ENCODE data around the gene BMPR1B. TPM values are rescaled to one million over a fixed set of nuclear protein-coding genes. Genes with fewer than 3 reads are reported as not detected.

Gene BMPR1B
- total RNA-seq, 2 donors from 2014 or later = 28.6 to 59.8 TPM

GRCh38 chr4:95197353-95197752, 439.6 kb downstream of the BMPR1B start:
- TF ChIP-seq POLR2A (IDR thresholded peaks at IDR 0.05) = no peak
- no peak for TF ChIP-seq CTCF (IDR thresholded peaks at IDR 0.05)
- no peak for TF ChIP-seq POLR2AphosphoS5 (IDR thresholded peaks at IDR 0.05)
- no peaks in the 10 kb centered on the region for H3K4me1 ChIP-seq (replicated peaks)
- no peaks in the 10 kb centered on the region for H3K27me3 ChIP-seq (replicated peaks; ENCODE audit: insufficient read depth)
- DNase-seq (ENCODE audit: low spot score) = no peak
- no peaks in the 10 kb centered on the region for H3K9me3 ChIP-seq
- H3K36me3 ChIP-seq = no peaks in the 10 kb centered on the region
- H3K4me3 ChIP-seq = no peak overlapping the region
- H3K27ac ChIP-seq = no peak overlapping the region
- 79% methylated on average over 6 of the region's 6 CpGs for WGBS
- intact Hi-C loops (cut with DNase I) = no loop called here

DNA sequence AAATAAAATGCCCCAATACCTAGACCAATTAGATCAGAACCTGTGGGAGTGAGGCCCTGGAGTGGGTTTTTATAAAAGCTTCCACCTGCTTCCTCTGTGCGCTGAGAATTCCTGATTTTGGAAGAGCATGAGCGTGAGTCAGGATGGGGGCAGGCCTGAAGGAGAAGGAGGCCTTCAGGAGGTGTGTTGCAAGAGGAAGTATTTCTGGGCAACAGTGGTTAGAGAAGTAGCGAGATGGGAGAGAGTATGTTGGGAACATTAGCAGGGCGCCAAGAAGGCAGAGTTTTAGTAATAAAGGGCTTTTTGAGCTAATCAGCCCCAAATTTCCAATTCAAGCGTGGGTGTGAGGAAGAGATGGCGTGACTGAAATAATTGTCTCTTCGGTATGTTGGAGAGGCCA, 441.2 kb downstream of the BMPR1B start:
- intact Hi-C loops (cut with DNase I) = no loop called here
- Histone ChIP-seq H3K9me3 (no peaks in the 10 kb centered on the region), H3K36me3 (no peaks in the 10 kb centered on the region), H3K27me3 (replicated peaks; ENCODE audit: insufficient read depth) (no peaks in the 10 kb centered on the region), H3K4me1 (replicated peaks) (no peaks in the 10 kb centered on the region), H3K27ac (no peak overlapping the region), H3K4me3 (no peak overlapping the region)
- WGBS = 94% methylated on average over 7 of the region's 7 CpGs
- no peak for DNase-seq (ENCODE audit: low spot score)
- no peak for TF ChIP-seq POLR2AphosphoS5 (IDR thresholded peaks at IDR 0.05)

- Histone ChIP-seq H3K27me3 (replicated peaks; ENCODE audit: insufficient read depth) (no peaks in the 10 kb centered on the region), H3K4me1 (replicated peaks) (no peaks in the 10 kb centered on the region), H3K36me3 (no peaks in the 10 kb centered on the region), H3K9me3 (no peaks in the 10 kb centered on the region), H3K4me3 (no peak overlapping the region), H3K27ac (no peak overlapping the region)
- no peak for DNase-seq (ENCODE audit: low spot score)
- TF ChIP-seq POLR2AphosphoS5 (IDR thresholded peaks at IDR 0.05) = no peak
- no peak for TF ChIP-seq CTCF (IDR thresholded peaks at IDR 0.05)
- TF ChIP-seq POLR2A (IDR thresholded peaks at IDR 0.05) = no peak
- intact Hi-C loops (cut with DNase I) = no loop called here
- WGBS = 68% methylated on average over 8 of the region's 8 CpGs
Observed at GRCh38 chr4:95204267-95204844, 446.6 kb downstream of the BMPR1B start.

DNA sequence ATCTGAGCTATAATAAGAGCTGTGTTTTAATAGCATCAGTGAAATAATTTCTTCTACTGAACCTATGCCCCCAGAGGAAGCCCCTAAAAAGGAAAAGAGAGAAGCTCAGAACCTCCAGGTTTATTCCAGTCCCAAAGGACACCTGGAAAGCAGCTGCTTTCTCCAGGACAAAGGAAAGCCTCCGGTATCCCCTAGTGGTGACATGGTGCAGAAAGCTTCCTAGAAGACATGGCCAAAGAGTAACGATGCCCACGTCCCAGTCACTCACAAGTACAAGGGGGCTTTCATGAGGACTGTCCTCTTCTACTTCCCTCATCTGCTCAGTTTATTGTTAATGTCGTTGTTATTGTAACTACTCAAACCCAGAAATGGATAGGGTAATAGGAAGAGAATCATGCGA, 447.1 kb downstream of the BMPR1B start:
- H3K36me3 ChIP-seq = no peaks in the 10 kb centered on the region
- TF ChIP-seq CTCF (IDR thresholded peaks at IDR 0.05) (peak in 1 of 4 experiments; percentile 20), POLR2AphosphoS5 (IDR thresholded peaks at IDR 0.05) (no peak)
- intact Hi-C loops (cut with DNase I) = no loop called here
- no peak overlapping the region for H3K4me3 ChIP-seq
- H3K27me3 ChIP-seq (replicated peaks; ENCODE audit: insufficient read depth) = no peaks in the 10 kb centered on the region
- no peak overlapping the region for H3K27ac ChIP-seq
- no peaks in the 10 kb centered on the region for H3K9me3 ChIP-seq
- no peak for DNase-seq (ENCODE audit: low spot score)
- WGBS = 38% methylated on average over 5 of the region's 5 CpGs
- H3K4me1 ChIP-seq (replicated peaks) = no peaks in the 10 kb centered on the region

Data from prostate gland (tissue), 2 donors.